ENCODE data around the gene MPEG1. TPM values are rescaled to one million over a fixed set of nuclear protein-coding genes. Genes with fewer than 3 reads are reported as not detected.
A peak's percentile ranks its signal among the peaks of the same experiment; 100 is the strongest.

MPEG1 gene
- total RNA-seq, 1 donor from 2014 or later = not detected

- Mint-ChIP-seq H3K27me3 (ENCODE audit: low read depth) (peaks cover 27% of the 10 kb centered on the region), H3K4me1 (ENCODE audit: low read depth) (peaks cover 7% of the 10 kb centered on the region), H3K36me3 (ENCODE audit: low read depth) (no peaks in the 10 kb centered on the region), H3K9me3 (ENCODE audit: low read depth) (no peaks in the 10 kb centered on the region), H3K4me3 (ENCODE audit: unreplicated experiment) (no peak overlapping the region), H3K27ac (ENCODE audit: unreplicated experiment) (no peak overlapping the region)
- TF ChIP-seq CTCF (IDR thresholded peaks at IDR 0.05) = no peak
- no peak for DNase-seq (ENCODE audit: low spot score)
Measured at GRCh38 chr11:59223611-59224010, 10.9 kb upstream of the MPEG1 start.

- no peaks in the 10 kb centered on the region for H3K36me3 Mint-ChIP-seq (ENCODE audit: low read depth)
Measured at GRCh38 chr11:59223177-59223576, 10.4 kb upstream of the MPEG1 start.

DNA sequence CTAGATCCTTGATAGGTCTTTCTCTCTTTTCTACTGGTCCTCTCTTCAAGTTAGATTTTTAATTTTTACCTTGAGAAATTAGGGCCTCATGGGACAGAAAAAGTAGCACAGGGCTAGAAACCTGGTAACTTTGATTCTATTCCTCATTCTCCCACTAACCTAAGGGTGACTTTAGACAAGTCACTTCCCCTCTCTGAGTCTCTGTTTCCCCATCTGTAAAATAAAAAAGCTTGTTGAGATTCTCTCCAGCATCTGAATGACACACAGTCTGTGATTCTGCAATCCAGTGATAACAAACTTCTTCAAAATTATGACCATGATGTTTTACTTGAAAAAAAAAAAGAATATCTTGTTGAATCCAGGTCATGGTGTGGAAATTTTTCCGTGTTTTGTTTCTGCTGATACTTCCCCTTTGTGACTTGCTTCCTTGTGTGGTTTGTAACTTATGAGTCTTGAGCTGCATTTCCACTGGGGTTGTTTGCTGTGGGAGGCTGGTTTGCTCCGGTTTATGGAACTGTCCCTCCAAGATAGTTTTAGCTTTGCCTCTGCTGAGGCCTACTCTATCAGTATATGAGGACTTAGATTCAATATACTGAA is 9.8 kb upstream of the MPEG1 start:
- Mint-ChIP-seq H3K27me3 (ENCODE audit: low read depth) (peaks cover 36% of the 10 kb centered on the region), H3K4me1 (ENCODE audit: low read depth) (peaks cover 7% of the 10 kb centered on the region), H3K27ac (ENCODE audit: unreplicated experiment) (no peak overlapping the region), H3K4me3 (ENCODE audit: unreplicated experiment) (no peak overlapping the region), H3K9me3 (ENCODE audit: low read depth) (no peaks in the 10 kb centered on the region), H3K36me3 (ENCODE audit: low read depth) (no peaks in the 10 kb centered on the region)
- DNase-seq (ENCODE audit: low spot score) = no peak
- TF ChIP-seq CTCF (IDR thresholded peaks at IDR 0.05) = no peak

More at GRCh38 chr11:59223177-59223576, 10.4 kb upstream of the MPEG1 start:
- Mint-ChIP-seq H3K4me3 (ENCODE audit: unreplicated experiment) (no peak overlapping the region), H3K27ac (ENCODE audit: unreplicated experiment) (no peak overlapping the region), H3K4me1 (ENCODE audit: low read depth) (peaks cover 7% of the 10 kb centered on the region), H3K9me3 (ENCODE audit: low read depth) (no peaks in the 10 kb centered on the region), H3K27me3 (ENCODE audit: low read depth) (peaks cover 31% of the 10 kb centered on the region)
- no peak for DNase-seq (ENCODE audit: low spot score)
- no peak for TF ChIP-seq CTCF (IDR thresholded peaks at IDR 0.05)

DNA sequence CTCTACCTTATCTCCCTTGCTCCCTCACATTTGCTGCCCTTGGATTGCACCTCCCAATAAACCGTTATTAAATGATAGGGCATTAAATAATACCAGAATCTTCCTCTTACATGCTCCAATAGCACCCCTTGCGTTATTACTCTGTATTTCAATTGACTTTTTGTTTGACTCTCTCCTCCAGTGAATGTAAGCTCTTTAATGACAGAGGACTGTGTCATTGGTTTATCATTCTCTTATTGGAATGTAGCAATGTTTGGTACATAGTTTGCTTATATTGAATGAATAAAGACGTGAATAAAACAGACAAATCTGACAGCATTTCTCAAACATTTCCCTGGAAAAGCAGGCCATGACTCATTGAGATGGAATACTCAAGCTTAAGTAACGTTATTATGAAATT is 8.7 kb upstream of the MPEG1 start:
- Mint-ChIP-seq H3K27me3 (ENCODE audit: low read depth) (peaks cover 41% of the 10 kb centered on the region), H3K27ac (ENCODE audit: unreplicated experiment) (no peak overlapping the region), H3K9me3 (ENCODE audit: low read depth) (no peaks in the 10 kb centered on the region), H3K4me3 (ENCODE audit: unreplicated experiment) (no peak overlapping the region), H3K4me1 (ENCODE audit: low read depth) (peaks cover 11% of the 10 kb centered on the region), H3K36me3 (ENCODE audit: low read depth) (no peaks in the 10 kb centered on the region)
- no peak for DNase-seq (ENCODE audit: low spot score)
- peak; percentile 35 for TF ChIP-seq CTCF (IDR thresholded peaks at IDR 0.05)

DNA sequence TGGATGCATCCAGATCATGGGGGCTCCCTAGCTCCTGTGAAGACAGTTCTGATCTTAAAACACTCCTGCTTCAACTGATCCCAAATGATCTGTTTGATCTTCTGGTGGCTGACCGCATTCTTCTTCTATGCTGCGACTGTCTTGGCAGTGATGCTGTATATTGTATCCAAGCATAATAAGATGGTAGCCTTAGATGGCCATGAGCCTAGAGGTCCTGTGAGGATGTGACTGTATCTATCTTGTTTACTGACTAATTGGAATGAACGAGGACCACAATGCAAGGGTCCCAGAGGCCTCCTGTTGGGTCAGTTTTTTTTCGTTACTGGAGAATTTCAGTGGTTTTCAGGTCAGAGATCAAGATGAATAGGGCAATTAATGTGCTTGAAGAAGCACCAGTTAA is 7.1 kb upstream of the MPEG1 start:
- no peak for TF ChIP-seq CTCF (IDR thresholded peaks at IDR 0.05)
- Mint-ChIP-seq H3K4me3 (ENCODE audit: unreplicated experiment) (no peak overlapping the region), H3K4me1 (ENCODE audit: low read depth) (peaks cover 11% of the 10 kb centered on the region), H3K27ac (ENCODE audit: unreplicated experiment) (no peak overlapping the region), H3K27me3 (ENCODE audit: low read depth) (peaks cover 37% of the 10 kb centered on the region), H3K9me3 (ENCODE audit: low read depth) (no peaks in the 10 kb centered on the region), H3K36me3 (ENCODE audit: low read depth) (no peaks in the 10 kb centered on the region)
- no peak for DNase-seq (ENCODE audit: low spot score)

Data from chondrocyte (in vitro differentiated cells).